Measurements from ENCODE around the gene VWA5B2. TPM values are rescaled to one million over a fixed set of nuclear protein-coding genes. Genes with fewer than 3 reads are reported as not detected.
A peak's percentile ranks its signal among the peaks of the same experiment; 100 is the strongest.

VWA5B2 gene
- total and polyA plus RNA-seq, 3 experiments from 2014 or later = 0.11 TPM; not detected in 2

DNA sequence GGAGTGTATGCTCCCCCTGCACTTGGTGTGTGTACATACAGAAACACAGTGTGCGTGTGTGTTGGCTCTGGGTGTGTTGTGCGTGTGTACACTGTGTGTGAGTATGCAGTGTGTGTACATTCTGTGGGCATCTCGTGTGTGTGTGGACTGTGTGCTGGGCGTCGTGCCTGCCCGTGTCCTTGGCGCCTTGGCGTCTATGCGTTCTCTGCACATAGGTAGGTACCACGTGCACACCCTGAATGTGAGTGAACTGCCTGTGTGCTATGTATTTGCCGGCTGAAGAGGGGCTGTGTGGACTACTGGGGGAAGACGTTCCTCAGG, 46.0 kb downstream of the VWA5B2 start:
- peaks cover 36 to 43% of the 10 kb centered on the region in 2 donors for H3K27me3 Mint-ChIP-seq
- no peak overlapping the region for H3K4me3 ChIP-seq (ENCODE audit: low read length)

DNA sequence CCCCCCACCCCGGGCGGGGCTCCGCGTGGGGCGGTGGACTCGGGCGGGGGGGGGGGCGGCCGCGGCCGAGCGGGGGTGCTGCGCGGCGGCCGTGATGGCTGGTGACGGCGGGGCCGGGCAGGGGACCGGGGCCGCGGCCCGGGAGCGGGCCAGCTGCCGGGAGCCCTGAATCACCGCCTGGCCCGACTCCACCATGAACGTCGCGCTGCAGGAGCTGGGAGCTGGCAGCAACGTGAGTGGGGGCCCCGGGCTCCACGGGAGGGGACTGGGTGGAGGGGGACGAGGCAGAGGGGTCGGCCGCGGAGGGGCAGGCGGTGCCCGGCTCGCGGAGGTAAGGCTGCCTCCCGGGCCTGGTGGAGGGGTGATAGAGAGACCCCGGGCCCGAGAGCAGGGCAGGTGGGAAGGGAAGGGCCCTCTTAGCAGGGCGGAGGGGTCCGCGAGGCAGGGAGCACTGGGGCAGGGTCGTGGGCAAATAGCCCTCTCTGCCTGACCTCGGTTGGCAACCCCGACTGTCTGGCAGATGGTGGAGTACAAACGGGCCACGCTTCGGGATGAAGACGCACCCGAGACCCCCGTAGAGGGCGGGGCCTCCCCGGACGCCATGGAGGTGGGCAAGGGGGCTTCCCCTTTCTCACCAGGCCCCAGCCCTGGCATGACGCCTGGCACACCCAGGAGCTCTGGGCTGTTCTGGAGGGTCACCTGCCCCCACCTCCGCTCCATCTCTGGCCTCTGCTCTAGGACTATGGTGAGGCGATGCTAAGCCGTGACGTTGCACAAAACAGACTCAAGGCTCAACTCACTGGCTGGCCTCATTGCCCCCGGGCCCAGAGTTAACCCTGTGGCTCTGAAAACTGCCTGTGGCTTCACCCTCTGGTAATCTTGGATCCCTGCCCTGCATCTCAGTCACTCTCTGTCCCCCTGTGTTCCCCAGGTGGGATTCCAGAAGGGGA, 46.9 kb downstream of the VWA5B2 start, which contains the start of gene ECE2:
TSS of gene ECE2 (plus strand) at position 62 of the 950 bp plus-strand sequence. CDS start at position 194, 132 bp downstream.
- Histone ChIP-seq H3K27ac (ENCODE audit: low read depth, low read length) (no peak within 1 kb of the TSS), H3K27me3 (ENCODE audit: insufficient read depth, low read length, poor library complexity, severe bottlenecking) (peaks cover 12% of the 10 kb centered on the region), H3K9me3 (ENCODE audit: low read length) (no peaks in the 10 kb centered on the region), H3K4me3 (ENCODE audit: low read length) (no peak within 1 kb of the TSS), H3K4me1 (ENCODE audit: insufficient read depth, low read length) (no peaks in the 10 kb centered on the region), H3K36me3 (ENCODE audit: insufficient read depth, low read length) (no peaks in the 10 kb centered on the region)
- no peaks in the 10 kb centered on the region for H3K9me3 Mint-ChIP-seq
- no peak for DNase-seq
- peak within 1 kb of the TSS in 2 of 7 donors; percentile 15 to 23 for H3K4me3 Mint-ChIP-seq
- peaks cover 0 to 5% (median 1%) of the 10 kb centered on the region in 3 donors for H3K36me3 Mint-ChIP-seq
- H3K27me3 Mint-ChIP-seq = peaks cover 37 to 43% of the 10 kb centered on the region in 2 donors
- POLR2A ChIA-PET = no interaction called here
- peaks cover 0 to 8% (median 5%) of the 10 kb centered on the region in 3 donors for H3K4me1 Mint-ChIP-seq
- CTCF ChIA-PET = no interaction called here
- peak within 1 kb of the TSS in 2 of 8 donors; percentile 52 to 53 for H3K27ac Mint-ChIP-seq

More for the DNA sequence above, 46.0 kb downstream of the VWA5B2 start:
- POLR2A ChIA-PET = no interaction called here
- Histone ChIP-seq H3K4me1 (ENCODE audit: insufficient read depth, low read length) (no peaks in the 10 kb centered on the region), H3K9me3 (ENCODE audit: low read length) (no peaks in the 10 kb centered on the region), H3K36me3 (ENCODE audit: insufficient read depth, low read length) (no peaks in the 10 kb centered on the region), H3K27me3 (ENCODE audit: insufficient read depth, low read length, poor library complexity, severe bottlenecking) (peaks cover 12% of the 10 kb centered on the region), H3K27ac (ENCODE audit: low read depth, low read length) (no peak overlapping the region)
- Mint-ChIP-seq H3K36me3 (peaks cover 0 to 5% (median 1%) of the 10 kb centered on the region in 3 donors), H3K4me1 (peaks cover 0 to 8% (median 5%) of the 10 kb centered on the region in 3 donors), H3K9me3 (no peaks in the 10 kb centered on the region), H3K27ac (peak overlapping the region in 2 of 8 donors; percentile 22 to 52), H3K4me3 (peak overlapping the region in 2 of 7 donors; percentile 15 to 23)
- CTCF ChIA-PET = no interaction called here
- no peak for DNase-seq

DNA sequence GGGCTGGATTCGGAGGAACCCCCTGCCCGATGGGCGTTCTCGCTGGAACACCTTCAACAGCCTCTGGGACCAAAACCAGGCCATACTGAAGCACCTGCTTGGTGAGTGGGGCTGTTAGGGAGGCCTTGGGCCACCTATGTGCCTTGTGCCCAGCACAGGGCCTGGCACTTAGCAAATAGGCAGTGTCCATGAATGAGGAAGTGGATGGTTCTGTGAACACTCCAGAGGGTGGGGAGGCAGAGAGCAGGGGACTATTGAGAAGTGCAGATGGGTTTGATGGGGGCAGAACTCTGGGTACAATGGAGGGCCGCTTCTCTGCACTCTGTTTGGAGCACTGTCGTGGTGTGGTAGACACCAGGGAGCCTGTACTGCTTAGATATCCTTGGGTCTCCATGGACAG, 48.0 kb downstream of the VWA5B2 start:
- H3K27me3 Mint-ChIP-seq = peaks cover 37 to 43% of the 10 kb centered on the region in 2 donors
- Histone ChIP-seq H3K9me3 (ENCODE audit: low read length) (no peaks in the 10 kb centered on the region), H3K4me3 (ENCODE audit: low read length) (no peak overlapping the region), H3K4me1 (ENCODE audit: insufficient read depth, low read length) (no peaks in the 10 kb centered on the region), H3K36me3 (ENCODE audit: insufficient read depth, low read length) (no peaks in the 10 kb centered on the region), H3K27me3 (ENCODE audit: insufficient read depth, low read length, poor library complexity, severe bottlenecking) (peaks cover 12% of the 10 kb centered on the region), H3K27ac (ENCODE audit: low read depth, low read length) (no peak overlapping the region)
- DNase-seq = no peak
- no peaks in the 10 kb centered on the region for H3K9me3 Mint-ChIP-seq
- ChIA-PET POLR2A (no interaction called here), CTCF (interaction anchor here (1.1 kb wide), 1 partner anchor 33 kb away, joined by 3 read pairs; no protein-coding TSS in a partner anchor)
- H3K36me3 Mint-ChIP-seq = peaks cover 0 to 5% (median 1%) of the 10 kb centered on the region in 3 donors
- no peak overlapping the region for H3K4me3 Mint-ChIP-seq
- H3K27ac Mint-ChIP-seq = peak overlapping the region in 1 of 8 donors; percentile 54
- peaks cover 0 to 8% (median 5%) of the 10 kb centered on the region in 3 donors for H3K4me1 Mint-ChIP-seq

DNA sequence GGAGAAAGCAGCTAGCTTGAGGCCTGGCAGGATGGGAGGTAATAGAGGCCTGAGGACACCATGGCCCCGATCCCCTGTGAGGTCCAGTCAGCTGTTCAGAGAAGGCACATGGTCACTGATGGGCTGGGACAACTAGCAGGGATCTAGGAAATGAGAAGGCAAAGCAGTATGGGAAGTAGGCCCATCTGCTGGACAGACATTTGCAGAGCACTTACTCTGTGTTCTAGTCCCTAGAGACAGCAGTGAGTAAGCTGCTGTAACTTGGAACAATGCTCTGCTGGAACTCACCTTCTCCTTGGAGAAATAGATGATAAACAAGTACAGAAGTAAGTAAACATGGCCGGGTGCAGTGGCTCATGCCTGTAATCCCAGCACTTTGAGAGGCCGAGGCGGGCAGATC, 53.6 kb downstream of the VWA5B2 start:
- no peak for DNase-seq
- Mint-ChIP-seq H3K27me3 (peaks cover 12 to 20% of the 10 kb centered on the region in 2 donors), H3K27ac (no peak overlapping the region), H3K9me3 (no peaks in the 10 kb centered on the region), H3K36me3 (no peaks in the 10 kb centered on the region), H3K4me1 (no peaks in the 10 kb centered on the region), H3K4me3 (no peak overlapping the region)
- POLR2A ChIA-PET = interaction anchor here (0.9 kb wide), 1 partner anchor 9 kb away, joined by 3 read pairs; no protein-coding TSS in a partner anchor
- H3K4me3 ChIP-seq (ENCODE audit: low read length) = no peak overlapping the region
- no peaks in the 10 kb centered on the region for H3K4me1 ChIP-seq (ENCODE audit: insufficient read depth, low read length)
- no peaks in the 10 kb centered on the region for H3K9me3 ChIP-seq (ENCODE audit: low read length)
- CTCF ChIA-PET = interaction anchor here (1.3 kb wide), 1 partner anchor 55 kb away, joined by 3 read pairs; no protein-coding TSS in a partner anchor
- peaks cover 1% of the 10 kb centered on the region for H3K27me3 ChIP-seq (ENCODE audit: insufficient read depth, low read length, poor library complexity, severe bottlenecking)
- H3K36me3 ChIP-seq (ENCODE audit: insufficient read depth, low read length) = no peaks in the 10 kb centered on the region
- H3K27ac ChIP-seq (ENCODE audit: low read depth, low read length) = no peak overlapping the region

DNA sequence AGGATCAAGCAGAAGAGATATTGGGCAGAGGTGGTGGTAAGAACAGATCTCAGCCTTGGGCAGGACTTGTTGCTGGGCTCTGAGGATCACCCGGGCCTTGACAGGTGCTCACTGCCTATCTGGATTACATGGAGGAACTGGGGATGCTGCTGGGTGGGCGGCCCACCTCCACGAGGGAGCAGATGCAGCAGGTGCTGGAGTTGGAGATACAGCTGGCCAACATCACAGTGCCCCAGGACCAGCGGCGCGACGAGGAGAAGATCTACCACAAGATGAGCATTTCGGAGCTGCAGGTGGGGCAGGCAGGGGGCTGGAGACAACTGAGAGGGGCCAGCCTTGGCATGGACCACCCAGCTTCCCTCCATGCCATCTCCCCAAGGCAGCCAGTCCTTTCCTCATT, 54.3 kb downstream of the VWA5B2 start:
- H3K9me3 Mint-ChIP-seq = no peaks in the 10 kb centered on the region
- Histone ChIP-seq H3K36me3 (ENCODE audit: insufficient read depth, low read length) (no peaks in the 10 kb centered on the region), H3K27me3 (ENCODE audit: insufficient read depth, low read length, poor library complexity, severe bottlenecking) (no peaks in the 10 kb centered on the region), H3K27ac (ENCODE audit: low read depth, low read length) (no peak overlapping the region), H3K4me3 (ENCODE audit: low read length) (no peak overlapping the region), H3K4me1 (ENCODE audit: insufficient read depth, low read length) (no peaks in the 10 kb centered on the region), H3K9me3 (ENCODE audit: low read length) (no peaks in the 10 kb centered on the region)
- ChIA-PET CTCF (interaction anchor here (1.4 kb wide), 1 partner anchor 56 kb away, joined by 3 read pairs; no protein-coding TSS in a partner anchor), POLR2A (no interaction called here)
- DNase-seq = no peak
- peaks cover 15 to 16% of the 10 kb centered on the region in 2 donors for H3K27me3 Mint-ChIP-seq
- no peaks in the 10 kb centered on the region for H3K36me3 Mint-ChIP-seq
- H3K4me3 Mint-ChIP-seq = no peak overlapping the region
- H3K4me1 Mint-ChIP-seq = no peaks in the 10 kb centered on the region
- H3K27ac Mint-ChIP-seq = peak overlapping the region in 1 of 8 donors; percentile 53

DNA sequence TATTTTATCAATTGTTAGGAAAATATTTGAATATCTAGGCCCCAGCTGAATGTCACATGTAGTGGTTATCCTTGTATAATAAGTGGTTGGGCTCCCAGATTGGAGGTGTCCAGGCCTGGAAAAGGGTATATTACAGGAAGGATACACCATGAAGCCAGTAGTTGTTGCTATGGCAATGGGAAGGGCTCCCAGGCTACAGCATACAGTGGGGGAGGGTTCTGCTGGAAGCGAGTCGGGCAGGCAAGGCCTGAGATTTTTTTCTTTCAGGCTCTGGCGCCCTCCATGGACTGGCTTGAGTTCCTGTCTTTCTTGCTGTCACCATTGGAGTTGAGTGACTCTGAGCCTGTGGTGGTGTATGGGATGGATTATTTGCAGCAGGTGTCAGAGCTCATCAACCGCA, 55.3 kb downstream of the VWA5B2 start:
- Histone ChIP-seq H3K4me1 (ENCODE audit: insufficient read depth, low read length) (no peaks in the 10 kb centered on the region), H3K27me3 (ENCODE audit: insufficient read depth, low read length, poor library complexity, severe bottlenecking) (no peaks in the 10 kb centered on the region), H3K9me3 (ENCODE audit: low read length) (no peaks in the 10 kb centered on the region), H3K4me3 (ENCODE audit: low read length) (no peak overlapping the region), H3K27ac (ENCODE audit: low read depth, low read length) (no peak overlapping the region), H3K36me3 (ENCODE audit: insufficient read depth, low read length) (no peaks in the 10 kb centered on the region)
- no peak overlapping the region for H3K4me3 Mint-ChIP-seq
- H3K27ac Mint-ChIP-seq = no peak overlapping the region
- POLR2A ChIA-PET = no interaction called here
- CTCF ChIA-PET = interaction anchor here (1.4 kb wide), 1 partner anchor 57 kb away, joined by 3 read pairs; no protein-coding TSS in a partner anchor
- H3K4me1 Mint-ChIP-seq = peaks cover 0 to 4% (median 0%) of the 10 kb centered on the region in 3 donors
- H3K36me3 Mint-ChIP-seq = no peaks in the 10 kb centered on the region
- DNase-seq = no peak
- no peaks in the 10 kb centered on the region for H3K9me3 Mint-ChIP-seq
- peaks cover 16 to 18% of the 10 kb centered on the region in 2 donors for H3K27me3 Mint-ChIP-seq

DNA sequence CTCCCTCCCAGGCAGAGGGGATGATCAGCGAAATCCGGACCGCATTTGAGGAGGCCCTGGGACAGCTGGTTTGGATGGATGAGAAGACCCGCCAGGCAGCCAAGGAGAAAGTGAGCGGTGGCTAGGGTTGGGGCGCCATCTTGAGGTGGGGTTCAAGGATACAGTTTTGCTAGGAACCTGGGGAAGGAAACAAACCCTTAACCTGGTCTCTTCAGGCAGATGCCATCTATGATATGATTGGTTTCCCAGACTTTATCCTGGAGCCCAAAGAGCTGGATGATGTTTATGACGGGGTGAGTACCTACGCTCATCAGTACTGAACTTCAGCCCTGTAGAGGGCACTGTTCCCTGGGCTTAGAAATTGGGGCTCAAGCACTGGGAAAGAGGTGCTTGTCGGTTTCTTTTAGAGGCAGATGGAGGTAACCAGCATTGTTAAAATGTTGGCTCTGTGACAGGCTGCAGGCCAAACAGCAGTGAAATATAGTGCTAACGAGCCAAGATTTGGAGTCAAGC, 60.1 kb downstream of the VWA5B2 start:
- H3K27ac ChIP-seq (ENCODE audit: low read depth, low read length) = no peak overlapping the region
- H3K27me3 Mint-ChIP-seq = peaks cover 8 to 15% of the 10 kb centered on the region in 2 donors
- H3K36me3 ChIP-seq (ENCODE audit: insufficient read depth, low read length) = no peaks in the 10 kb centered on the region
- H3K27me3 ChIP-seq (ENCODE audit: insufficient read depth, low read length, poor library complexity, severe bottlenecking) = no peaks in the 10 kb centered on the region
- no peaks in the 10 kb centered on the region for H3K4me1 ChIP-seq (ENCODE audit: insufficient read depth, low read length)
- H3K4me1 Mint-ChIP-seq = peaks cover 0 to 4% (median 0%) of the 10 kb centered on the region in 3 donors
- ChIA-PET CTCF (interaction anchor here (0.6 to 2.6 kb wide), 5 partner anchors 21 to 393 kb away, joined by 3 to 8 read pairs (median 3); no protein-coding TSS in a partner anchor), POLR2A (interaction anchor here (1.1 kb wide), 1 partner anchor 24 kb away, joined by 5 read pairs; no protein-coding TSS in a partner anchor)
- no peaks in the 10 kb centered on the region for H3K36me3 Mint-ChIP-seq
- H3K9me3 Mint-ChIP-seq = no peaks in the 10 kb centered on the region
- H3K27ac Mint-ChIP-seq = peak overlapping the region in 2 of 8 donors; percentile 17 to 92
- H3K4me3 ChIP-seq (ENCODE audit: low read length) = no peak overlapping the region
- DNase-seq = peak; percentile 21 to 66 (median 32)
- H3K4me3 Mint-ChIP-seq = no peak overlapping the region
- H3K9me3 ChIP-seq (ENCODE audit: low read length) = no peaks in the 10 kb centered on the region

Data from CD8-positive, alpha-beta memory T cell (primary cell).